GM21825 (cell line): ENCODE measurements around the gene TMEM135.
A peak's percentile ranks its signal among the peaks of the same experiment; 100 is the strongest.
"Not testable (repeated sequence)": the region's sequence is repeated elsewhere in the genome, so short reads cannot be mapped to it uniquely, and the experiment has no call there.

ENCODE experiments used
- ATAC-seq: cut with Tn5 transposase; IDR thresholded peaks from one replicate; pipeline ENCODE4 v1.9.1; 2021; ENCODE audit warnings: mild to moderate bottlenecking, moderate library complexity; ENCODE audit not compliant: unreplicated experiment

Gene TMEM135

DNA sequence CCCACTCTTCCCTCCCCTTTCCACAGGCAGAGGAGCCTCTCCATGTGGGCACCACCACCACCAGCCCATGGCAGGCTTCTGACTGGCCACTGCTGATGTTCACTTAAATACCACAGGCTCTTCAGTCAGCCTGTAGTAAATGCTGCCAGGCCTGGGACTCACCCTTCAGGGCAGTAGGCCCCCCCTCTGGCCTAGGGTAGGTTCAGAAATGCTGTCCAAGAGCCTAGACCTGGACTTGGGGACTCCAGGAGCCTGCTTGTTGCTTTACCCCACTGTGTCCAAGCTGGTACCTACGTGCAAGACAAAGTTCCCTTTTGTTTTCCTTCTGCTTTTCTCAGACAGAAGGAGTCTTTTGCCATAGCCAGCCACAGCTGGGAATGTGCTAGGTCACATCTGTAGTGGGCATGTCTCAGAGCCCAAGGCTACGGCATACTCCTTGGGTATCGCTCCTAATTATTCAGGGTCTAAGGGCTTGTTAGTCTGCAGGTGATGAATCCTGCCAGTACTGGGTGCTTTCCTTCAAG, 38.6 kb downstream of the TMEM135 start:
- ATAC-seq: no peak

DNA sequence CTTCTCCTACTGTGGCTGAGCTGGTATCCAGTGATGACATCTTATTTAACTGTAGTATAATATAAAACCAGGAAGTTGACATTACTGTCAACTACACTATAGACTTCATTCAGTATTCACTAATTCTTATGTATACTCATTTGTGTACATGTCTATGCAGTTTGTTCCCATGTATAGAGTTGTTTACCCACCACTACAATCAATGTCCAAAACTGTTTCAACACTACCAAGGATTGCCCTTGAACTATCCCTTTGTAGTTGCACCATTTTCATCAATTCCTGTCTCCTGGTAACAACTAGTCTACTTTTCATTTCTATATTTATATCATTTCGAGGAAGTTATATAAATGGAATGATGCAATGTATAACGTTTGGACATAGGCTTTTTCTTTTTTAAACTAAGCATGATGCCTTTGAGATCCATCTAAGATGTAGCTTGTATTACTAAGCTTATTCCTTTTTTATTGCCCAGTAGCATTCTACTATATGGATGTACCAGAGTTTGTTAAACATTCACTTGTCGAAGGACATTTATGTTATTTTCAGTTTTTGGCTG, 39.2 kb downstream of the TMEM135 start:
- no peak for ATAC-seq

DNA sequence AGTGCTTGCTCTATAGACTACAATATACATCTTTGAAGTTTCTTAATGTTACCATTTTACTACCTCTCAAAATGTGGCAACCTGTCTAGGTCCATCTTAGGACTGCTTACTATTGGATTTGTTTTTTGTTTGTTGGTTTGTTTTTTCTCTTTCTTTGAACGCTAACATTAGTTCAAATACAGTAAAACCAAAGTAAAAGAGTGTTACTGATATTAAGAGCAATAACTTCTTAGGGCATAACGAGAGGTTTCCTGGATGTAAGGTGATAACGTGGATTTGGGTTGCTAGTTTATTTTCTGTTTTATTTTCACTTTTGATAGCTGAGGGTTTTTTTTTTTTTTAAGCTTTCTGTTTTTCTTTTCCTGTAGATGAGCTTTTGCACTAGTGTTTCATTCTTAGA, 43.6 kb downstream of the TMEM135 start:
- peak; percentile 66 for ATAC-seq

DNA sequence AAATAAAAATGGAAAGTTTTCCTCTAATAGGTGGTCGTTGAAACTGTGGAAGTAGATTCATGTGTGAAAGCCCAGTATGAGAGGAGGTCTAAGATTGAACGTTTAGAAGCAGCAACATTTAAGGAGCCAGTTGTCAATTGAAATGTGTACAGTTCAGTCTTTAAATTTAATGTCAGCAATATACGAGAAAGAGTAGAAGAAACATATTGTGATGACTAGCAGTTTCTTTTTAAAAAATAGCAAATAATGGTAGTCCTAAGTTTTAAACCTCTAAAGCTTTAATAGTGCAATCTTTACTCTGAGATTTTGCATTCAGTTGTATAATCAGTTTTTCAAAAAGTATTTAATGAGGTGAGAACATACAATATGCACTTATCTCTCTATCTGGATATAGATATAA, 44.9 kb downstream of the TMEM135 start:
- ATAC-seq: no peak

DNA sequence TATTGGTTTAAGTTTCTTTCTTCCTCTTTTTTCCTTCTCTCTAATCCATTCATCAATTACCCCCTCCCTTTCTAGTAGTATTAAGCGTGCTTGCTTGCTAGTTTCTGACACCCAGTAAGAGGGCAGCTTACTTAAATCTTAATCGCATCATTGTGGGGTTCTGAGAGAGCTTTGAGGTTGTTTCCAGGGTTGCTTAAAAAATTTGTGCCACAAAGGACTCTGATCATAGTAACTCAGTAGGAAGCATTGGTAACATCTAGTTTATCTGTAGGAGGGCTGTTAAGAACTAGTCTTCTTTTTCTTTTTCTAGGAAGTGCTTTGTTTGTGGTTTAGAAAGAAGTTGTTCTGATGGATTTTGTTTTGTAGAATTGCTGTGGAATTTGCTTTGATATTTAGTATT, 45.3 kb downstream of the TMEM135 start:
- ATAC-seq: no peak

DNA sequence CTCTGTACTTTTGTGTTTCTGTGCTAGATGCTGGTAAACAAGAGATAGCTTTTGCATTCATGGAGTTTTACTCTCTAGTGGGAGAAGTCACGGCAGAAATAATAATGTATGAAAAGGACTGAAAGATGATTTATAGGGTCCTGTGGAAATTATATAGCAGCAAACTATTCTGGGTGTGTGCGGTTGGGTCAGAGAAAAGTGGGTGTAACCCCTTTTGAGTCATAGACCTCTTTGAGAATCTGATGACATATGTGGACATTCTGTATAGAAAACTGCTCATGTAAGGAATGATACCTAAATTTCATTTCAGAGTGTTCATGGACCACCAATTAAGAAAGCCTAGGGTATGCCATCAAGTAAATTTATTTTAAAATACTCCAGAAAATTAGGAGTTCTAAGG, 54.4 kb downstream of the TMEM135 start:
- no peak for ATAC-seq

DNA sequence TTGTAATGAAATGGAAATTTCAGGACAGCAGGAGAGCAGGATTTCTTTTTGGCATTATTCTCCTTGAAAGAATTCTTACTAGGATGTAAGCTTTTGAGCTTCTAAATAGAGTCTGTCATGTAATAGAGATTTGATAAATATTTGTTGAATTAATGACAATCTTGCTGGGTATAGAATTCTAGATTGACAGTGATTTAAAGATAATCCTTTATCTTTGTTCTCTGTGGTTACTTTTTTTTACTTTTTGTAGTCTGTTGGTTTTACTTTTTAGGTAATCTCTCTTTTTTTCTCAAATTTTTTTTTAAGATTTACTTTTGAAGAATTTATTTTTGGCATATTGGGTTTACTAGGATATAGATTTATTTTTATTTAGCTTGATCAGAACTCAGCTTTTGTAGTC, 54.8 kb downstream of the TMEM135 start:
- no peak for ATAC-seq

DNA sequence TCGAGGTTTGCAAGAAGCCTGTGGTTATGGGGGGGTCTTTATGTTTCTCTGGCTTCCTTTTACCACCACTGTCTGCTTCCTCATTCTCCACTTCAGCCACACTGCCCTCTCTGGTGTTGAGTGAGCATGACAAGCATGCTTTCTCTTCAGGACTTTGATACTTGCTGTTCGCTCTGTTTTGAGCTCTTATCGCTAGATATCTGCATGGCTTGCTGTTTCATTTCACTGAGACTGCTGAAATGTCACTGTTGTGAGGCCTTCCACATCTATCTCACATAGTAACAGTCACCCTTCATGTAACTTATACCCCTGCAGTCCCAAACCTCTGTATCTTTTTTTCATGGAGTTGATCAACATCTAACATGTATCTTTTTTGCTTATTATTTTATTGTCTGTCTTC, 59.8 kb downstream of the TMEM135 start:
- peak; percentile 90 for ATAC-seq

DNA sequence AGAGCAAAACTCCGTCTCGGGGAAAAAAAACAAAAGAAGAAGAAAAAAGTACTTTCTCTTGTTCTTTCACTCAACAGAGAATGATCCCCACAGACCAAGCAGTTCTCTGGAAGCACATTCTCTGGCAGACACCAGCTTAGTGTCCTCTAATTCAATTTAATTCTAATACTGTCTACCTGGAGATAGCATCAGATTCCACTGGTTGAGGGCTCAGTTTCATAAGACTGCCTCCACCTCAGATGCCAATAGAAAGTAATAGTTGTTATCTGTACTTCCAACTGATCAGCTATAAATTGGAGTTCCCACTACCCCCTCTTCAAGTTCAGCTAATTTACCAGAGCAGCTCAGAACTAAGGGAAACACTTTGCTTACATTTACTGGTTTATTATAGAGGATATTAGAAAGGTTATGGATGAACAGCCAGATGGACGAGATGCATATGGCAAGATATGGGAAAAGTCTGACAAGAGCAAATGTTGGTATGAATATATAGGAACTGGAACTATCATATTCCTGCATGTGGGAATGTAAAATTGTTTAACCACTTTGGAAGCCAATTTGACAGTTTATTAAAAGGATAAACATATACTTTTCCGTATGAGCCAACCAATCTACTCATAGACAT, 64.3 kb downstream of the TMEM135 start:
- ATAC-seq: no peak

DNA sequence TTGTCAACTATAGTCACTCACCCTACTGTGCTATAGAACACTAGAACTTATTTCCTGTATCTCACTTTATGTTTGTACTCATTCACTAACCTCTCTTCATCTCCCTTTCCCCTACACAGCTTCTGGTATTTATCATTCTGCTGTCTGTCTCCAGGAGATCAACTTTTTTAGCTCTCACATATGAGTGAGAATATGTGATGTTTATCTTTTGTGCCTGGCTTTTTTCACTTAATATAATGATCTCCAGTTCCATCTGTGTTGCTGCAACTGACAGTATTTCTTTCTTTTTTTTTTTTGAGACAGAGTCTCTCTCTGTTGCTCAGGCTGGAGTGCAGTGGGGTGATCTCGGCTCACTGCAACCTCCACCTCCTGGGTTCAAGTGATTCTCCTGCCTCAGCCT, 68.1 kb downstream of the TMEM135 start:
- ATAC-seq: not testable (repeated sequence)

DNA sequence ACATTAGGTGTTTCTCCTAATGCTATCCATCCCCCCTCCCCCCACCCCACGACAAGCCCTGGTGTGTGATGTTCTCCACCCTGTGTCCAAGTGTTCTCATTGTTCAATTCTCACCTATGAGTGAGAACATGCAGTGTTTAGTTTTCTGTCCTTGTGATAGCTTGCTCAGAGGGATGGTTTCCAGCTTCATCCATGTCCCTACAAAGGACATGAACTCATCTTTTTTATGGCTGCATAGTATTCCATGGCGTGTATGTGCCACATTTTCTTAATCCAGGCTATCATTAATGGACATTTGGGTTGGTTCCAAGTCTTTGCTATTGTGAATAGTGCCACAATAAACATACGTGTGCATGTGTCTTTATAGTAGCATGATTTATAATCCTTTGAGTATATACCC, 69.6 kb downstream of the TMEM135 start:
- ATAC-seq: not testable (repeated sequence)

DNA sequence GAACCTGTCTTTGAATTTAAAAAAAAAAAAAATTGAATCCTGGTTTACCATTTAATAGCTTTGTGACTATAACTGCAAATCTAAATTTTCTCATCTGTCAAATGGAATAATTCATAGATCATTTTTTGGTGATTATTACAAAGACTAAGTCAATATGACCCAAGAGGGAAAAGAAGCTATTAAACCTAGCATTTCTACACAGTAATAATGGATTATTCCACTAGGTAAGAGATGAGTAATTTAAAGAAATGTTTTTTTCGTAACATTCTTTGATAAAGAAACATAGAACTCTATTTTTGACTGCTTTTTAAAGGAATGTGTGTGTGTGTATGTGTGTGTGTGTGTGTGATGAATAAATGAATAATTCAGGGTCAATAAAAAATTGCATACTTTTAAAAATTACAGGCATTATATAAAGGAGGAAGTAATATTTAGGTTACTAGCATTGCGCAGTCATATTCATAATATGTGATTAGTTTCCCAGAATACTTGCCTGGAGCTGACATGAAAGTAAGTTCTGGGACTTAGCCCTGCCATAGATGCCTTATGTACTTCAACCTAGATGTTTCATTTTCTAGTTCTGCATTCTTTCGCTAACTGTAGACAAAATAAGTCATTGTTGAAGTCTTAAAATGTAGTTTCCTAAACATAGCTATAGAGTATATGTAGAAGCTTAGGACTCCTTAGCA, 72.9 kb downstream of the TMEM135 start:
- no peak for ATAC-seq

DNA sequence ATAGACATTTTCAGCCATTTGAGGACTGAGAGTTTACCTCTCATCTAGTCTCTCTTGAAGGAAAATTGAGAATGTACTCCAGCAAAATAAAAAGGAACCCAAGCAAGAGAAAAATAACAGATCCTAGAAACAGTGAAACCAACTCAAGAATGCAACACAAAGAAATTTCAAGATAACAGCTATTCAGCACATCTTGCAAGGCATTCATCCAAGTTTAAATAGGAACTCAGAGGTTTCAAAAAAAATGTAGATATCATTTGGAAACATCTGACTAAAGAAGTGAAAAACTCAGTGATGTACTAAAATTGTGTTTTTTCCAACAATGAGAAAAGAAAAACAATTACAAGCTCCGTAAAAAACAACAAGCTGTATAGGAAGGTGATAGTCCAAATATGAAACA, 76.4 kb downstream of the TMEM135 start:
- ATAC-seq: no peak

DNA sequence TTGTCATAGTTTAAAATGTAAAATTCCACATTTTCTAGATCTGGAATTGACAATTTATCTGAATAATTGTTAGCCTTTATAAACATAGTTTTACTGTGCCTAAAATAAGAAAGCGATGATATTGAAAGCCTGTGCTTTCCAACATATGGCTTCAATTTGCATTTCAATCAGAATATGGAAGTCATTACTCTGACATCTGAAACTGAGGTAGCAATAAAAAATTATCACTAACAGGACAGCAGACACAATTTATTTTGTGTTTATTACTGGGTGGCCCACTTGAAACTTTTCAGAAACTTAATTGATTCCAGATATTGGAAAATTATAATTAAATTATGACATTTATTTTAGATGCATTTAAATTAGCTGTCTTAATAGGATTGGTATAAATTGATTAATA, 78.5 kb downstream of the TMEM135 start:
- no peak for ATAC-seq

DNA sequence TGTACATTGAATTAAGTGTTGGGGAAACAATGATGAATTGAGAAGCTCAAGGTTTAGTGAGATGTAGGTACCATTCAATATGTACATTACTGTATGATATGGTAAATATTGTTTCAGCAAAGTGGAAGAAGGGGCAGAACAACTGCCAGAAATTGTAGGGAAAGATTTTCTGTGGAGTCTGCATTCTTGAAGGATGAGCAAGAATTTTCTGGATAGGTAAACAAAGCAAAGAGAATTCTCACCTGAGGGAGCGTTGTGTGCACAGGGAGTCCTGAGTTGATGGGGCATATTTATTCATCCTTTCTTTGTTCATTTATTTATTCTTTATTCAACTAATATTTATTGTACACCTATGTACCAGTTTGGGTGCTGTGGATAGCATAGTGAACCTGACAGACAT, 83.2 kb downstream of the TMEM135 start:
- no peak for ATAC-seq

DNA sequence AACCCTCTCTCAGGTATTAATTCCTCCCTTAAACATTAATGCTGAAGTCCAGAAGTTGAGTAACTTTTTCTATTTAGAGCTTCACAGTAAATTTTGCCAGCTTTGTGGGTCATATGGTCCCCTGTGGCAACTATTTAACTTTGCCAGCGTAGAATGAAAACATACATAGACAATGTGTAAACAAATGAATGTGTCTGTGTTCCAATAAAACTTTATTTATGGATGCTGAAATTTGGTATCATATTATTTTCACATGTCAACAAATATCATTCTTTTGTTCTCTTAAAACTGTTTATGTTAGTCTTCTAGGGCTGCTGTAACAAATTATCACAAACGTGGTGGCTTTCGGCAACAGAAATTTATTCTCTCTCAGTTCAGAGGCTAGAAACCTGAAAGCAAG, 85.1 kb downstream of the TMEM135 start:
- ATAC-seq: no peak

DNA sequence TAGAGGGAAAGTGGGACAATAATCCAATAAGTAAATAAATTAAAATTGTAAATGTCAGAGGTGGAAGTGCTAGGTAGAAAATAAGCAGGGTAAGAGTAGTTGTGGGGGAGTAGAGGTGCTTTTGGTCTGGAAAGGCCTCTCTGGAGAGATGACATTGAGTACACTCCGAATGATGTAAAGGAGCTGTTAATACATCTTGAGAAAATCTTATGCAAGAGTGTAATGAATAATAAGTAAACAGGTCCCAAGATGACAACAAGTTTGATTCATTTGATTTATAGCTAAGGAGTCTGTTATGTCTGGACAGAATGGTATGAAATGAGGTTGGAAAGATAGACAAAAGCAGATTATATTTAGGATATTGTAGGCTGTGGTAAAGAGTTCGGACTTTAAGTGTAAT, 87.5 kb downstream of the TMEM135 start:
- ATAC-seq: no peak

DNA sequence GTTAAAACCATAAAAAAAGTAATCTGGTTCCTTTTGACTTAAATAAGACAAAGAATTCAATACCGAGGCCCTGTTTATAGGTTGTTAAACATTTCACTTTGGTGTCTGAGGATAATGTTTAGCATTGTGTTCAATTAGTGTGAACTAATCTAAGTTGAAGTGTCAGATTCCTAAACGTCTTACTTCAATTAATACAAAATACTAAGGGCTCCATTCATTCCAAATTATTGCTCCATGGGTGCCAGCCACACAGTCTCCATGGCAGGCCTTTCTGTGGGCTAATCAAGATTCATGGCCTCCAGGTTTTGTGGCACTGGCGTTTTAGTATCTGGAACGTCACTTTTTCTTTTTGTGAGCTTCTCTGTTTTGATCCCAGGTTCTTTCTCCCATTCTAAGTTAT, 89.4 kb downstream of the TMEM135 start:
- no peak for ATAC-seq

DNA sequence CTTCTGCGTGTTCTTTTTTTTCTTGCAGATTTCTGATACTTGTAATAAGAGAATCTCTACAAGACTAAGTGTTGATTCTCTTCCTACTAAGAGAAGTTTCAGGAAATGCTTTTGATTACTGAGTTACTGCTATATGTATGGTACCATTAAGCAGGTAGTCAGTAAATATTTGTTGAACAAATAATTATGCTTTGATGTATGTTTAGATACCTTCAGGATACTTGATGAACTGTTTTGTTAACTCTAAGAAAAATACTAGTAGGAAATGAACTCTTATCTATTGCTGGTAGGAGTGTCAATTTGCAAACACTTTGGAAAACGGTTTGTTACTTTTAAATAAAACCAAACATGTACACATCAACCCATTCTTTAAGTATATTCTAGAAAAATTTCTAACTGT, 90.6 kb downstream of the TMEM135 start:
- no peak for ATAC-seq

DNA sequence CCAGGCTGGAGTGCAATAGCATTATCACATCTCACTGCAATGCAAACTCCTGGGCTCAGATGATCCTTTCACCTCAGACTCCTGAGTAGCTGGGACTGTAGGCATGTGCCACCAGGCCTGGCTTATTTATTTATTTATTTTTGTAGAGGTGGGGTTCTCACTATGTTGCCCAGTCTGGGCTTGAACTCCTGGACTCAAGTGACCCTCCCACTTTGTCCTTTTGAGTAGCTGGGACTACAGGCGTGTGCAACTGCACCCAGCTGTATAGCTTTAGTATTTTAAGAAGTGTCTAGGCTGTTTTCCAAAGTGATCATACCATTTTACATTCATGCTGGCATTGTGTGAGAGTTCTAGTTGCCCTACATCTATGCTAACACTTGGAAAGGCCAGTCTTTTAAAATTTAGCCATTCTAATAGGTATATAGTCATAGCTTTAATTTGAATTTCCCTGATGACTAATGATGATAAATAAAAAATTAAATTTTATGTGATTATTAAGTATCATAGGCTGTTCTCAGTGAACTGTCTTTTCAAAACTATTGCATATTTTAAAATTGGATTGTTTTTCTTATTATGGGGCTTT, 96.9 kb downstream of the TMEM135 start:
- ATAC-seq: no peak

DNA sequence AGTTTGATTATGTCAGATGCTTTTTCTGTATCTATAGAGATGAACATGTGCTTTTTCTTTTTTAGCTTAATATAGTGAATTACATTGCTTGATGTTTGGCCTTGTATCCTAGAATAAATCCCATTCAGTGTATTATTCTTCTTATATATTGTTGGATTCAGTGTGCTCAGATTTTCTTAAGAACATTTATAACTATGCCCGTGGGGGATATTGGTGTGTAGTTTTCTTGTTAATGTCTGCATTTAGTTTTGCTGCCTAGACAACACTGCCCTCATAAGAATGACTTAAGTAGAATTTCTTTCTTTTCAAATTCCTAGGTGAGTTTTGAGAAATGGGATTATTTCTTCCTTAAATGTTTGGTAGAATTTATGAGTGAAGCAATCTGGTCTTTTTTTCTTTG, 98.5 kb downstream of the TMEM135 start:
- no peak for ATAC-seq

DNA sequence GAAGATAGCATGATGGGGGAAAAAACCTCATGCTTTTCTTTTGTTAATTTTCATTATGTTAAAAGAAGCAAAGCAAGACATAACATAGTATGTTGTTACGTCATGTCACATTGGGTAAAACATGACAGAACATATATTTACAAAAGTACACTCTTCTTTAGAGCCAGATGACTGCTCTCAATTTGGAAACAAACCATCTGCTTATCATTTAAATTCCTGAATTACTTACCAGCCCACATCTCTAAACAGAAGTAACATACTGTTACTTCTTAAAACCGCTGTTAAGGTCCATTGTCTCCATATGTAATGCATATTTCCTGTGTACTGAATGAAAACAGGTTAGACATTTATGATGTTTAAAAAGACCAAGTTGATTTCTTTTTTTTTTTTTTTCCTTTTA, 100.0 kb downstream of the TMEM135 start:
- ATAC-seq: no peak
